HUDEP-2 (cell line): ENCODE data around the gene AMPH.

Experiments
- DNase-seq, 76 experiments: peaks; one replicate each; lab custom pipeline; 2025; ENCODE audit not compliant: unreplicated experiment in 76 of 76; lab: John Stamatoyannopoulos, UW

The AMPH gene

DNA sequence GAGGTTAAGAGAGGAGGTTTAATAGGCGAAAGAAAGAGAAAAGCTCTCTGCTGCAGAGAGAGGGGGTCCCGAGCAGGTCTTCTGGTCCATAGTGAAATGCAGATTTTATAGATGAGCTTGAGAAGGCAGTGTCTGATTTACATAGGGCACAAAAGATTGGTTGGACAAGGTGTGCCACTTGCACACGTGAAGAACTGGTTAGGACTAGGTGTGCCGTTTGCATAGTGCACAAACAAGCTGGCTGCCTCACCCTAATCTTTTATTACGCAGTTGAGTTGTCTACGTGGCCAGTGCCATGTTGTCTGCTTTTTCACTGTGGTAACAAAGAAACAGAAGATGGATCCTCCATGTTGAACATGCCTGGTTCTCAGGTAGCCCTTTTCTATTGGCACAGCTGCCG lies 82.6 kb downstream of the AMPH start:
- no peak for DNase-seq

DNA sequence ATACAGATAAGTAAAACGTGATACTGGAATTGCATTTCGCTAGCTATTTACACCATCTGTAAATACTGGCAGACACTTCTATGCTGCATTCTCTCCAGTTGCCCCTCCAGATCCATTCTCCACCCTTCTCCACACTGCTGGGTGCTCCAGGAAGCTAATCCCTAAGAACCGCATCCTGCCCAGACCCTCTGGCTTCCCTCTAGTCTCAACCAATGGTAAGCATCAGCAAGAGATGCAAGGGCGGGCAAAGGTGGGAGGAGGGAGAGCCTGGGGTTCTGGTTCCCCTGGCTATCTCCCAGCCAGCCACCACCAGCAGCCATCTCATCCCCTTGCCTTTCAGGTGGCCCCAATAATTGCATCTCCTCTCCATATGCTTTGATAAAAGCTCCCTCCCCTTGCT lies 84.4 kb downstream of the AMPH start:
- DNase-seq: no peak

DNA sequence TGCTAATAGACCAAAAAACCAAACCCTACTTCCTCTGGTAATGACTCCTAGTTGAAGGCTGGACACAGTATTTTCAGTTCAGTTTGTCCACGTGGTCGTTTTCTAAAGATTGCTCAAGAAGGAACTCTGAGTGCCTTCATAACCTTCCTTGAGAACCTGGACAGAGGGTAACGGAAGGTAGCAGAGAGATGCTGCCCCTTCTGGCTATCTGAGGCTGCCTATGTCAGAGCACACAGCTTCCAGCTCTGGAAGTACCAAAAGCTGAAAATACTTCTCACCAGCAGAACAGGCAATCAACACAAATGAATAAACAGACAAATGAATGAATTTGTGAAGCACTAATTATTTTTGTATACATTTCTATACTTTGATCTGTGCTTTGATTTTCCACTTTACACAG lies 85.2 kb downstream of the AMPH start:
- no peak for DNase-seq

DNA sequence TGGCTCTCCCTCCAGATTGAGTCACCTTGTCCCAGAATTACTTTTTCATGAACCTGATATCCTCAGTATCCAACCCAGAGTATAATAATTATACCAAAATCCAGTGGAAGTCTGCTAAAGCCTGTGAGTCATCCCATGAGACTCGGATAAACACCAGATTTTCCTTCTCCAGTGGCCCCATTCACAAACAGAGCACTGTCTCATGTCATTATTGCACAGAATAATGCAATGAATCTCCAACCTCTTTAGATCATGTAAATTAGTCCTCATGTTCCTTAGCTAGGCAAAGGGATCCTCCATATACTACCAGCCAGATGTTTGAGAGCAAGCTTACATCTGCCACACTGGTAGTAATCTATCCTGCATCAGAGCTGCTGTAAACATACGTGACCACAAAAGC lies 89.0 kb downstream of the AMPH start:
- no peak for DNase-seq

DNA sequence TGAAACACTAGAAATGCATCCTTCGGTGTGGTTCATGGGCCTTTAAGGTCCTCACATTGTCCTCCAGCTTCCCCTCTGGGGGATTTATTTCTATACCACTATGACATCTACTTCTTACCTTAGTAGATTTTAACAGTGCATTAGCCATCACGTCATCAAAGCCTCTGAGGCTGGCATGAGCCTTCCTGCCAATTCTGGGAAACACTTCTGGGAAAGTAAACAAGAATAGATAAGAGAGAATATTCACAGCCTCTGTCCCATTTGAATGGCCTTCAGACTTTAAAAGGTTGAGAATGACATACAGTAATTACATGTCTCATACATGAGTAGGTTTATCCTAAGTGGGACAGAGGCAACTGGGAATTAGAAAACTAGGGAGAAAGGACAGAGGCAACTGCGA lies 89.7 kb downstream of the AMPH start:
- DNase-seq: no peak

DNA sequence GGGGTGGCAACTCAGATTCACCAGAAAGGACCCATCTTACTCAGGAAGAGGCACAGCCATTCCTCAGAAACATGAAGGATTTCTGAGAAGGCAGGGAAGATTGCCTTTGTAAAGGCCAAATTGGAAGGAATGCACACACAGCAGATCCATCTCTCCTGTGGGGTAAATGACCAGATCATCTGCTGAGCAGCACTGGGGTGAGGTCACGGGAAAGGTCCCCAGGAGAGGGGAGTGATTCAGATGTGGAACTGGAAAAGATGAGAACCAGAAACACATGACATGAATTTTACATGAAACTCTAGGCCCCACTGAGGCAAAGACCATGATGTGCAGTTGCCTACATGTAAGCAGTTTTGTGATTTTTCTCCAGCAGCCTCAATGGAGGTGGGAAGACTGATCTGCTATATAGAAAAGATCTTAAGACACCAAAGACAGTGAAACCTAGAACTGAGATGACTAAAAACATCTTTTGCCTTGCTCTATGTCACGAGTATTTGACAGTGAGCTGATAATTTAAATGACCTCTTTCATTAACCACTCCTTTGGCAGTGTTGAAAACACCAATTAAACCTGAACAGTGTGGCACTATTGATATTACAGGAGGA lies 91.6 kb downstream of the AMPH start:
- DNase-seq: no peak

DNA sequence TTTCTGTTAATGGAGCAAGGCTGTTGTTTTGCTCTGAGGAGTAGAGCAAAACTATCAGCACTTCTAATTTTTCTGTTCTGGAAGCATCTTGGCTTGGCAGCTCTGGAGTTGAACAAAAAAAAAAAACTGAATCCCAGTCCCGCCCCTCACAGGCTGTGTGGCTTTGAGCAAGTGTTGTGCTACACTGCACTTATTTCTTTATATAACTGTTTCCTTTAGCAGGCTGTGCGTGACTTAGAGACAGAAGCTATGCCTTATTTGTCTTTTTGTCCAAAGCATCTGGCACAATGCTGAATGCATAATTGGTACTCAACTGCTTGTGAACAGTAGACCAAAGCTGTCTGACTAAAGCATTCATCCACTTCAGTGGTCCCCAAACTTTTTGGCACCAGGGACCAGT lies 96.1 kb downstream of the AMPH start:
- DNase-seq: no peak

DNA sequence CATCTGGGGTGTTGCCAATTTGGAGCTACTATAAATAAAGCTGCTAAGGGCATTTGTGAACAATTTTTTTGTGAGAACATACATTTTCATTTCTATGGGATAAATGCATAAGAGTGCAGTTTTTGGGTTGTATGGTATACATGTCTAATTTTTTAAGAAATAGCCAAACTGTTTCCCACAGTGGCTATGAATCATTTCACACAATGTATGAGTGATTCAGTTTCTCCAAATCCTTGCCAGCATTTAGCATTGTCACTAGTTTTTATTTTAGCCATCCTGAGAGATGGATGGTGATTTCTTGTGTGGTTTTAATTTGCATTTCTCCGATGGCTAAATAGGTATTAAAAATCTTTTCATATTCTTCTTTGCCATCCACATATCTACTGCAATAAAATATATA lies 105.3 kb downstream of the AMPH start:
- no peak for DNase-seq

DNA sequence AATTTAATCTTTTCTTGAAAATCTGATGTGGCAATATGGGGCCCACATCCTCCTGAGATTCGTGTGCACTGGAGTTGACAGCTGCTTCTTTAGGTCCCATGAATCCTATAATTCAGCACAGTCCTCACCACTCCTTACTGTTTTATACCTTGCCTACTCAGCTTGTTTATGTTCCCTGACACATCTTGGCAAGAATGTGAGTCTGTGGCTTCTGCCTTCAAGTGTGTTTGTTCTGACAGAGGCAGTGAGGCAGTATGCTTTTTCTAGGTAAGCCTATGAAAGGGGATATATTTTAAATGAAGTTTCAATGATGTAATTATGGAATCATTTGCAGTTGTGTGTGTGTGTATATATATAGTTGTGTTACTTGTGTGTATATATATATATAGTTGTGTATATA lies 106.4 kb downstream of the AMPH start:
- no peak for DNase-seq

DNA sequence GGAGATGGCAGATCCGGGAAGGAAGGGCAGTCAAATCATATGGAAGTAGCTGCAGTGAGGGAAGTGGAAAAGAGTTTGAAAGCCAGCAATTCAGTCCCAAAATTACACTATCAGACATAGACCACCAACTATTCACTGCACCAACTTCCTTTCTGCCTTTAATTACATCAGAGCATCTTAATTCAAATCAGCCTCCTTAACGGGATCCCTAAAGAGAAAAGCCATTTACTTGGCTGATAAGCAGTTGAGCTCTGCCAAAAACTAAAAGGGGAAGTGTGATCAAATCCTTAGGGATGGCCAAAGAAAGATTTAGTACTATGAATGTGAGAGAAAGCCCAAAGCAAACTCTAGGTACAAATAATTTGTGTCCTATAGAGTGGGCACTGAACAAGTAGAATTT lies 110.4 kb downstream of the AMPH start:
- DNase-seq: no peak

DNA sequence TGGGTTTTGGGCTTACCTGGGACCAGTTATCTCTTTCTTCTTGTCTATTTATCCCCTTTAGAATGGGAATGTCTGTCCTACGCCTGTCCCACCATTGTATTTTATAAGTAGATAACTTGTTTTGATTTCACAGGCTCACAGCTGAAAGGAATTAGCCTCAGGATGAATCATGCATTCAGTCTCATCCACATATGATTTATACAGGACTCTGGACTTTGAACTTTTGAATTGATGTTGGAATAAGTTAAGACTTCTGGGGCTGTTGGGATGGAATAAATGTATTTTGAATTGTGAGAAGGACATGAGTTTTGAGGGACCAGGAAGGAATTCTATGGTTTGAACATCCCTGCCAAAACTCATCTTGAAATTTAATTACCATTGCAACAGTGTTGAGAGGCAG lies 112.6 kb downstream of the AMPH start:
- no peak for DNase-seq

DNA sequence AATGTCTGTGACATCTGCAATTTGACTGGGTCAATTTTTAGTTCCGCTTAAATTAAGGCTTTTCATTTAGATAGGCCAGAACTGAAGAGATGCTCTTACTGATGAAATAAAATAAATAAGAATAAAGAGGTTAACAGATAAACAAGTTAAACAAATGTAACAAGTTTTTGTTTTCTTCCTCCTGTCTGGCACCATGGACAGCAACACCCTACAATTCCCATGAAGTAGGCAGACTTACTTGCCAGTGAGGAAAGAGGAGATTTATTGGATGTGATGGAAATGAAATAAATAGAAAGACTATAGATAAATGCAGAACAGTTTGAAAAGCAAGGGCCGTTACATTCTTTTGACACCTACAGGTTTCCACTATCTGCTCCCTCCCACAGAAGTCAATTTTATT lies 118.5 kb downstream of the AMPH start:
- no peak for DNase-seq

DNA sequence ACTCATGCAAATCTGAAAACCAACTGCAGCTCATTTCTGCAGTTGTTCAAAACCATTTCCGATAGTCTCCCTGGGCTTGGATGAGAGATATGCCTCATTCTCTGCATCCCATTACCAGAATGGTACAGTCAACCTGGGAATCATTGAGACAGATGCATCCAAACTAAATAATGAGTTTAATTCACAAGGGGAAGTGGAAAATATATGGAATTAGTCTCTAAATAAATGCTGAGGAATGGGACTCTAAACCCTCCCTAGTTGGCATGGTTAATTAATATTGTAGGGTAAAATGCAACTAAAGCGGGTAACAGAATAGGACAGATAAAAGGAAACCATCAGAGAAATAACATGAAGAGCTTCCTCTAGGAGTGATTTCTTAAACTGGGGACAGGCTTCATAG lies 118.9 kb downstream of the AMPH start:
- DNase-seq: no peak

DNA sequence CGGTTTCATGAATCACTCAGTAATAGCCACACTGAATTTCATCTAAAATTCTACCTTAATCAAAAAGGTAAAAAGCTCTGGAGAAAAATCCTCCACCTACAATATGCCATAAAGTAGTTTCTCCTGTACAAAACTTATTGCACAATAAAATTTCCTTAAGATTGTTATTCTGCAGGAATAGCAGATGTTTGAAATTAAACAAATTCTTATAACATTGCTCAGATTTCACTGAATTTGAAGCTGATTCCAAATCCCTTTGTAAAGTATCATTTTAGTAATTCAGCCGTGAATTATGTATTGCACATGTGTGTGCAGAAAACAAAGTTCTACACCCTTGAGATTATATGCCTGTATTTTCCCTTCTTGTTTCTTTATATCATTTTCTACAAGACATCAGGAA lies 123.8 kb downstream of the AMPH start:
- no peak for DNase-seq

DNA sequence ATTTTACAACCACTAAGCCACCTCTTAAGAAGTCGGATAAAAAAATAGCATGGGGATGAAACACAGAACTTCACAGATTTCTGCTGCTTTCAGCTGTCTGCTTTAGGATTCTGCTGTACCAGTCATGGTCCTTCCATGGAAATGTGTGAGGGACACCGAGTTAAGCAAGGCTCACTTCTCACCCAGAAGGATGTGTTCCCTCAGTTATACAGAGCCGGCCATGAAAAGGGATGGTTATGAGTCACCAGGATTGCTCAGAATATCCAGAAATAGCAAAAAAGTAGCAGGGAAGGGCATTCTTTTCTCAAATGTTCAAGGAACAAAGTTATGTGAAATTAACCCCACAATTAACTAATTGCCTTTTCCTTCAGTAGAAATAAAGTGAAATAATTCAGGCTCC lies 124.4 kb downstream of the AMPH start:
- DNase-seq: no peak

DNA sequence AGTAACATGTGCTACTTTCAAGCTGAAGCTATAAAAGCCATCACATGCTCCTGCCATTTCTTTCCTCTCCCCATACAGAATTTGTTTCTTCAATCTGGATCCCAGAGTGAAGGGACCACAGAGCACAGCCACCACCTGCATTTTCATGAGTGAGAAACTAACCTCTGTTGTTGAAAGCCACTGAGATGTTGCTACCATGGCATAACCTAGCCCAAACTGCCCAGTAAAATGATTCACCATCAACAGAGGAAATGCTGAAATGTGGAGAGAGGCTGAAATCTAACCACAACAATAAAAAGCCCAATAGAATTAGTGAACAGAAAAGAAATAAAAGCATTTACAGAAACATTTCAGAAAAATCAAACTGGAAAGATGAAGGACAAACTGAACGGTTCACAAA lies 125.2 kb downstream of the AMPH start:
- no peak for DNase-seq

DNA sequence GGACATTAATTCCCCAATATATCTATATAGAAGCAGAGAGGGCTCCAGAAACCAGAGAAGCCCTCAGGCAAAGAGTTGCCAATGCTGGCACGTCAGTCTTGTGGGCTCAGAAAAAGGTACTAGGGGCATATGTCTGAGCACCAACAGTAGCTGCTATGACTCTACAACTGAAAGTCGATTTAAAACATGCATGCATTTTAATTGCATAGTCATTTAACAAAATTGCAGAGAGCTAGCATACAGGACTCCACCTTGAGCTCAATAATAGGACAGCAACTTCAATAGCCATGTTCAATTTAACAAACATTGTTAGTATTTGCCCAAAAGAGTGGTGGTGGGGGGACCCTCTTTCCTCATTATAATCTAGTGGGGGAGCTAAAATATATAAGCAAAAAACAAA lies 126.5 kb downstream of the AMPH start:
- no peak for DNase-seq

DNA sequence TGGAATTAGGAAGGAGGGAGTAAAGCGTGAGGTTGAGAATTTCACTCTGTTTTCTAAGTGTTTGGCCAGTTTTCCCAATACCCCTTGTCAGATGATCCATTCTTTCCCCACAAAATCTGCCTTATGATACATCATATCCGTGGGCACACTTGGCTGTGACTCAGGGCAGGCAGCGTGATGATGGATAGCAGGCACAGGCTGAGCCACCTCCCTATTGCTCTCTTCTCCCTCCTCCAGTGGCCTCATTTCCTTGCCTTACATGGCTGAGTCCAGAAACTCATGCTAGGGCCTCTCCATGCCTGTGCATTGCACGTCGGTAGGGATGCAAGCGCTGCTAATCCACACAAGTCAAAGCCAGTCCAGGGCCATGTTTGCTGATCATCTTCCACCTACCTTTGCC lies 128.3 kb downstream of the AMPH start:
- DNase-seq: no peak

DNA sequence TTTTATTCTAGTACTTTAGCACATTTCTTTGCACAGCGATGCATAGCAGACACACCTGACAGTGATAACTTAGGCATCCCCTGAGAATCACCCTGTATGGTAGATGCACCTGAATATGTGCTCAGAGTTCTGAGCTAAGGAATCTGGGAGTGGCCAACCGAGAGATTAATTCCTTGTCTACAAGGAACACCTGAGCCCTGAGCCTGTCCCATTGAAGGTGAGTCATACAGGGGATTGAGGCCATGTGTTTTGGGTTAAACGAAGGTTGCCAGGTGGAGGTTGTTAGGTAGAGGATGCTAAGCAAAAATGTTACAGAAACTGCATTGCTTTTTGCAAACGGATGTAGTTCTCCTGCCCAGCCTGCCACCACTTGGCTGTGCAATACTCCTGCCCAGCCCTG lies 128.9 kb downstream of the AMPH start:
- no peak for DNase-seq

DNA sequence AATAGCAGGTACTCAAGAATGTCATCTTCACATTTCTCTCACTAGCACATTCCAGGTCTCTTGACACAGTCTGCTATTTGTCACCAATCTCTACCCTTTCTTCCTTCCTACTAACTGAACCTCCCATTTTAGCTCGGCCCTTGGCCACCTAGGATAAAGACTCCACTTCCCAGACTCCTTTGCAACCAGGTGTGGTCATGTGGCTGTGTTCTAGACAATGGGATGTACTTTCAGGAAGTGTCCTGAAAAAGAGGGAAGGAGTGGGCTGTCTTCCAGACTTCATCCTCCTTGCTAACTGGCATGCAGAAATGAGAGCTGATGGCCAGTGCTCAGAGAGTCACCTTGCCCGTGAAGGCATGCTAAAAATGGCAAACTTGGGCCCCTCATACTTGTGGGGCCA lies 139.2 kb downstream of the AMPH start:
- DNase-seq: no peak

DNA sequence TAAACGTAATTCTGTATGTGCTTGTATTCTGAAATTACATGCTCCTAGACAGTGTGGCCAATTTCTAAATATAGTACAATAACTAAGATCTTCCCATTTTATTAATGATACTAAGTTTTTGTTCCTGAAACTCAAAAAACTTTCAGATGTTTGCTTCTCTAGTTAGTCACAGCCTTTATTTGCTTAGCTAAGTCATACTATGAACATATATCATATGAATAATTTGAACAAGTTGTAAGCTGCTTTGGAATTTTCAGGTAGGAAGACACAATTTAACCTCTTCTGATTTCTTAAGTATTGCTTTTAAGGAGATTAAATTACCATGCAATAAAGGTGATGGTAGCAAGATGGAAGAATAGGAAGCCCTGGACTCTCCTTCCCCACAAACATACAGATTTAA lies 148.7 kb downstream of the AMPH start:
- no peak for DNase-seq

DNA sequence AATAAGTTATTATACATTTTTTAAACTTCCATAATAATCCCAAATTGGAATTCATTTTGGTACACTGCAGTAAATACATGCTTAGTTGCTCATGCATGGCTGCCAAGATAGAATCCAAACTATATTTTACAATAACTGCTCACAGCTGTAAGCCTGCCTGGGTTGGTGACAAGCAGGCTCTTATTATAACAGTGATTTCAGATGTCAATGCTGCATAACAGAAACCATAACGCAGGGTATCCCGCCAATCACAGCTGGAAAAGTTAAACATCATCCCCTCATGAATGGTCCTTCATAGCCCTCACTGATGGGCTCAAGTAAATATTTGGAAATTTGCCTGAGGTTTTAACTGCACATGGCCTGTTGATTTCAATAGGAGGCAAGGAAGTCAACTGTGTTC lies 149.8 kb downstream of the AMPH start:
- no peak for DNase-seq

DNA sequence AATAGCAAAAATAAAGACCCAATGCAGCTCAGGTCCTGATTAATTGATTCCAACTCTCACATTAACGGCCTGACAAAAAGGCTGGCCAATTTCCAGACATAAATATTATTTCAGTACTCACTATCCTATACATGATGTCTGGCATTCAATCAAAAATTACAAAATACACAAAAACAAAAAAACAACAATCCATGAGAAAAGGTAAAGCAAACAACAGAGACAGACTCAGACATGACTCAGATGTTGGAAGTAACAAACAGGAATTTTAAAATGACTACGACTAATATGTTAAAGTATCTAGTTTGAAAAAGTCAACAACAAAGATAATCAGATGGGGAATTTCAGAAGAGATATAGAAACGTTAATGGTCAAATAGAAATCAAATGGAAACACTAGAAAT lies 152.8 kb downstream of the AMPH start:
- no peak for DNase-seq

DNA sequence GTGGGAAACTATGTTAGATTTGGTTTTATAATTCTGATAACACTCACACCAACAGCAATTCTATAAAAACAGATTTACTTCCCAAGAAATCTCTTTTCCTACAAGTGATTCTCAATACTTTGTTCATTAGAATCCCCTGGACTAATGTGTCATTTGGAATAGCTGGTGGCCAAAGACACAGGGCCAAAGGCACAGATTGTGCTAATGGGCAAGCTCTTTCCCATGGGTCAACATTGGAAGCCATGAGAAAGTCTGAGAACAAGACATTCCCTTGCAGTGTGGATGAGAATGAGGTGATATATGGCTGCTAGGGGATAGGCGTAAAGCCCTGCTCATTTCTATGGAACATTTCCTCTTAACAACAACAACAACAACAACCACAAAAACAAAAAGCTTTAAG lies 153.8 kb downstream of the AMPH start:
- no peak for DNase-seq
